IMR-90 (cell line): Measurements from ENCODE around the gene TIMM23B. TPM values are rescaled to one million over a fixed set of nuclear protein-coding genes. Genes with fewer than 3 reads are reported as not detected.
A peak's percentile ranks its signal among the peaks of the same experiment; 100 is the strongest.
"Not testable (repeated sequence)": the region's sequence is repeated elsewhere in the genome, so short reads cannot be mapped to it uniquely, and the experiment has no call there.

Experiments
- ATAC-seq: fragments of 200-7000 bp; cut with Tn5 transposase; 2 replicates; pipeline ENCODE4 v1.9.1; 2020; ENCODE audit warnings: low read depth, mild to moderate bottlenecking, moderate library complexity
- BruUV-seq: library from RNA; stranded (reverse); fragments of 400-500 nt; replicated peaks from 2 replicates; lab custom pipeline; 2021; lab: Mats Ljungman, UMichigan
- CTCF ChIA-PET: fragments of 300-600 bp; formaldehyde crosslinking; extraction: SDS; loops from one replicate; lab custom pipeline; 2021; ENCODE audit warnings: antibody characterized with exemption; lab: Yijun Ruan, JAX
- POLR2A ChIA-PET: fragments of 300-600 bp; sonication (Branson Sonifier 250); formaldehyde crosslinking; loops from one replicate; lab custom pipeline; 2022; ENCODE audit warnings: antibody characterized with exemption; ENCODE audit not compliant: unreplicated experiment; lab: Charles Lee
- DNase-seq: peaks from one replicate; pipeline ENCODE4 v3.0.0; 2013
- H2AFZ ChIP-seq: replicated peaks from 2 replicates; pipeline ENCODE3; 2013; ENCODE audit warnings: low read length, mild to moderate bottlenecking; ENCODE audit not compliant: poor library complexity
- H2AK5ac ChIP-seq: 2 replicates; pipeline ENCODE4 v1.6.1; 2013; ENCODE audit warnings: low read depth, low read length, inconsistent platforms
- H2AK9ac ChIP-seq: replicated peaks from 2 replicates; pipeline ENCODE3; 2013; ENCODE audit warnings: mild to moderate bottlenecking, low read depth, low read length, moderate library complexity; ENCODE audit not compliant: poor library complexity
- H2BK120ac ChIP-seq: 2 replicates; pipeline ENCODE4 v1.6.1; 2013; ENCODE audit warnings: low read depth, low read length, inconsistent platforms
- H2BK15ac ChIP-seq: 3 replicates; pipeline ENCODE4 v1.6.1; 2013; ENCODE audit warnings: low read depth, low read length, inconsistent platforms
- H2BK20ac ChIP-seq: 2 replicates; pipeline ENCODE4 v1.6.1; 2013; ENCODE audit warnings: low read depth, mild to moderate bottlenecking, inconsistent platforms, low read length, moderate library complexity
- H2BK5ac ChIP-seq: 2 replicates; pipeline ENCODE4 v1.6.1; 2013; ENCODE audit warnings: mild to moderate bottlenecking, low read depth, low read length, inconsistent platforms; ENCODE audit not compliant: poor library complexity, severe bottlenecking
- H3K14ac ChIP-seq: replicated peaks from 2 replicates; pipeline ENCODE4 v1.6.1; 2013; ENCODE audit warnings: low read depth, low read length, inconsistent platforms
- H3K18ac ChIP-seq: 2 replicates; pipeline ENCODE4 v1.6.1; 2013; ENCODE audit warnings: low read depth, low read length, control low read depth
- H3K23ac ChIP-seq: 2 replicates; pipeline ENCODE4 v1.6.1; 2013; ENCODE audit warnings: low read depth, low read length, inconsistent platforms
- H3K27ac ChIP-seq: 2 replicates; pipeline ENCODE4 v1.5.1; 2013; ENCODE audit warnings: mild to moderate bottlenecking, control low read depth, low read length; ENCODE audit not compliant: insufficient read depth
- H3K27me3 ChIP-seq: 2 replicates; pipeline ENCODE4 v1.6.1; 2013; ENCODE audit warnings: low read length; ENCODE audit not compliant: control insufficient read depth, insufficient read depth
- H3K36me3 ChIP-seq: 2 replicates; pipeline ENCODE4 v1.6.1; 2013; ENCODE audit warnings: low read length, mixed read lengths; ENCODE audit not compliant: control insufficient read depth, insufficient read depth
- H3K4ac ChIP-seq: 2 replicates; pipeline ENCODE4 v1.6.1; 2013; ENCODE audit warnings: low read depth, low read length, inconsistent platforms
- H3K4me1 ChIP-seq: 2 replicates; pipeline ENCODE4 v1.6.1; 2013; ENCODE audit warnings: low read length, mixed read lengths; ENCODE audit not compliant: control insufficient read depth, insufficient read depth
- H3K4me2 ChIP-seq: 2 replicates; pipeline ENCODE4 v1.6.1; 2013; ENCODE audit warnings: low read depth, mild to moderate bottlenecking, control low read depth, low read length, moderate library complexity
- H3K4me3 ChIP-seq: 2 replicates; pipeline ENCODE4 v1.5.1; 2013; ENCODE audit warnings: low read depth, mild to moderate bottlenecking, control low read depth, low read length, moderate library complexity; ENCODE audit not compliant: insufficient read depth
- H3K56ac ChIP-seq: 2 replicates; pipeline ENCODE4 v1.6.1; 2013; ENCODE audit warnings: low read length, inconsistent platforms; ENCODE audit not compliant: insufficient read depth; ENCODE audit errors: extremely low read depth
- H3K79me1 ChIP-seq, 2 experiments: 2 replicates each; pipeline ENCODE4 v1.6.1; 2013; ENCODE audit warnings: low read length in 2 of 2, inconsistent platforms in 1 of 2, low read depth in 1 of 2
- H3K9ac ChIP-seq: 2 replicates; pipeline ENCODE4 v1.6.1; 2013; ENCODE audit warnings: low read depth, low read length, control low read depth
- H3K9me1 ChIP-seq: 2 replicates; pipeline ENCODE4 v1.6.1; 2013; ENCODE audit warnings: low read length, inconsistent platforms; ENCODE audit not compliant: insufficient read depth
- H3K9me3 ChIP-seq: 2 replicates; pipeline ENCODE4 v1.6.1; 2013; ENCODE audit warnings: low read length; ENCODE audit not compliant: control insufficient read depth, insufficient read depth
- H4K20me1 ChIP-seq: 2 replicates; pipeline ENCODE4 v1.6.1; 2013; ENCODE audit warnings: low read length, inconsistent platforms; ENCODE audit not compliant: insufficient read depth
- H4K5ac ChIP-seq: 2 replicates; pipeline ENCODE4 v1.6.1; 2013; ENCODE audit warnings: mild to moderate bottlenecking, low read depth, low read length, control low read depth
- H4K8ac ChIP-seq, 2 experiments: 2 replicates each; pipeline ENCODE4 v1.6.1; 2013; ENCODE audit warnings: low read depth in 2 of 2, low read length in 2 of 2, control low read depth in 1 of 2, inconsistent platforms in 1 of 2
- H4K91ac ChIP-seq: 2 replicates; pipeline ENCODE4 v1.6.1; 2013; ENCODE audit warnings: low read depth, low read length, inconsistent platforms; ENCODE audit not compliant: insufficient read depth
- WGBS, 2 experiments: methylation state at CpG; one replicate each; pipeline versions ENCODE4 v1.1.5 to v1.1.7; 2013; ENCODE audit warnings: missing lambda C conversion rate in 2 of 2; ENCODE audit not compliant: insufficient read length in 1 of 2; ENCODE audit errors: extremely low coverage in 2 of 2; 5-methylcytosine and 5-hydroxymethylcytosine counted together
- dilution Hi-C: fragments of 300-500 bp; cut with HindIII; formaldehyde crosslinking; loops from one replicate; pipeline ENCODE4 v1.14.3; 2018; ENCODE audit warnings: low sequenced_read_pairs; ENCODE audit not compliant: unreplicated experiment
- in situ Hi-C: fragments of 300-500 bp; cut with MboI; formaldehyde crosslinking; loops from 3 replicates; pipeline ENCODE4 v1.14.3; 2019; ENCODE audit warnings: low sequenced_read_pairs, inconsistent platforms, mixed read lengths
- intact Hi-C: fragments of 100-400 bp; cut with micrococcal nuclease; formaldehyde crosslinking; loops from 2 replicates; pipeline ENCODE4 v1.10.0; 2022
- polyA plus RNA-seq, 3 experiments: library from polyadenylated mRNA; depleted of rRNA; stranded (reverse); fragments of >200 nt; gene quantifications; 2 replicates each; pipeline ENCODE4 v1.2.3, GENCODE V29; 2012; ENCODE audit warnings: low replicate concordance in 1 of 3
- total RNA-seq: library from RNA; depleted of rRNA; stranded (reverse); fragments of >200 nt; gene quantifications from 2 replicates; pipeline ENCODE4 v1.2.3, GENCODE V29; 2012

The TIMM23B gene
- total and polyA plus RNA-seq, 2 of the 4 experiments (the other 2 are of a cell fraction) = 13.8 to 14.2 TPM

DNA sequence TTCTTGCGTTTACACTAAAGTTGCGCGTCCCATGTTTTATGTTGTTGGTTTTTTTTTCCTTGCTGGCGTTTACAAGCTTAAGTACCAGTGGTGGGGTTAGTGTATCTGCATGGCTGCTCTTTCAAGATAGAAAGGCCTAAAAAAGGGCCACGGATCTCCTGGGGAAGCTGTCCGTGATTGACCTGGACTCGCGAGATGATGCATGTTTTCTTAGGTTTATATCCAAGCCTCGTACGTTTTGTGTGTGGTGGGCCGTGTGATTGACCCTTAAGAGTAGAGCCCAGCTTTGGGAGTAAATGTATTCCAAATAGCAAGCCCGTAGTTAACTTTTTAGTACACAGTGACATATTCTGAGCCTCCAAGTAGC, 469 bp downstream of the TIMM23B start:
- H2BK5ac ChIP-seq = peak overlapping the region; percentile 28
- POLR2A ChIA-PET, dilution Hi-C loops, H3K18ac ChIP-seq, CTCF ChIA-PET, H2BK20ac ChIP-seq, H2BK120ac ChIP-seq, H4K91ac ChIP-seq, H3K9me3 ChIP-seq, H3K27me3 ChIP-seq, H4K20me1 ChIP-seq, H3K4me1 ChIP-seq, H2AK9ac ChIP-seq, H3K36me3 ChIP-seq, H3K9me1 ChIP-seq, H2AK5ac ChIP-seq, H2BK15ac ChIP-seq, in situ Hi-C loops, H3K79me1 ChIP-seq: not testable (repeated sequence)
- BruUV-seq = TSS peak; percentile 73
- peak overlapping the region; percentile 72 for H3K4ac ChIP-seq
- peak overlapping the region; percentile 72 for H4K5ac ChIP-seq
- H3K4me3 ChIP-seq = peak overlapping the region; percentile 94
- H3K4me2 ChIP-seq = peak overlapping the region; percentile 94
- H3K23ac ChIP-seq = peak overlapping the region; percentile 56; the same call in 1 of the 2 replicates
- H4K8ac ChIP-seq = peak overlapping the region; percentile 74 to 92
- peak overlapping the region; percentile 83 for H3K14ac ChIP-seq
- H3K56ac ChIP-seq = peak overlapping the region; percentile 66; the same call in 1 of the 2 replicates
- ATAC-seq = peak; percentile 38
- H3K9ac ChIP-seq = peak overlapping the region; percentile 90
- peak overlapping the region; percentile 78 for H2AFZ ChIP-seq
- no CpG with 5 or more reads among the region's 12 CpGs for WGBS, 2 experiments
- intact Hi-C loops = loop anchor here (10.0 kb wide), 1 partner anchor 348 kb away; no protein-coding TSS in a partner anchor
- DNase-seq = peak; percentile 0
- peak overlapping the region; percentile 82 for H3K27ac ChIP-seq

DNA sequence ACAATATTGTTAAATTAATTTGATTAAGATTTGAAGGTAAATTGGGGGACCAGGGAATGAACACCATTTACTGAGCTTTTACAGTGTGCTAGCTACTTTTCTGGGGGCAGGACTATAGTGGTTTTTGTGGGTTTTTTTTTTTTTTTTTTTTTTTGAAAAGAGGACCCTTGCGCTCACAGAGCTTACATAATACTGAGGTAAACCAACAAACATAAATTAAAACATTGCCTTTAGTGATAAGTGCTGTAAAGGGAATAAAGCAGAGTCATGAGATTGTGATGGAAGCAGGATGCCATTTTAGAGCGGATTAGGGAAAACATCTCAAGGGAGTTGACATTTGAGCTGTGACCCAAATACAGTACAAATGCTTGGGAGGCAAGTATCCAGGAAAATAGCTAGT, 1.8 kb downstream of the TIMM23B start:
- H3K9ac ChIP-seq, H2AK9ac ChIP-seq, H3K4ac ChIP-seq, H2AK5ac ChIP-seq, CTCF ChIA-PET, H2BK15ac ChIP-seq, H4K8ac ChIP-seq, H2AFZ ChIP-seq, H4K5ac ChIP-seq, in situ Hi-C loops, H2BK120ac ChIP-seq, H3K79me1 ChIP-seq, DNase-seq, H4K20me1 ChIP-seq, H3K9me1 ChIP-seq, H3K4me2 ChIP-seq, H3K56ac ChIP-seq, dilution Hi-C loops, H3K27ac ChIP-seq, H2BK20ac ChIP-seq, H3K14ac ChIP-seq, POLR2A ChIA-PET, BruUV-seq, H3K27me3 ChIP-seq, ATAC-seq, H3K36me3 ChIP-seq, H3K4me1 ChIP-seq, H3K18ac ChIP-seq, H2BK5ac ChIP-seq, H3K9me3 ChIP-seq, H3K23ac ChIP-seq, H4K91ac ChIP-seq, H3K4me3 ChIP-seq: not testable (repeated sequence)
- WGBS, 2 experiments = 100% methylated on average over 1 of the region's 2 CpGs; no CpG with 5 or more reads in 1 of the 2 experiments
- intact Hi-C loops = loop anchor here (10.0 kb wide), 1 partner anchor 349 kb away; no protein-coding TSS in a partner anchor
